OCI-LY3 (cell line): ENCODE results near the gene RBM23.

Experiments
- EZH2phosphoT487 ChIP-seq: fragments of 200-600 bp; shearing (Covaris generic); IDR thresholded peaks from 2 replicates; pipeline ENCODE4 v1.6.1; 2018; ENCODE audit warnings: antibody characterized with exemption, mixed run types, low read depth
- TF ChIP-seq, protein P1 (sequence below): fragments of 200-600, 300-600 bp; sonication (generic); IDR thresholded peaks from 2 replicates; pipeline ENCODE4 v1.5.1; 2014; ENCODE audit warnings: antibody characterized with exemption, low read length, low read depth

DNA sequence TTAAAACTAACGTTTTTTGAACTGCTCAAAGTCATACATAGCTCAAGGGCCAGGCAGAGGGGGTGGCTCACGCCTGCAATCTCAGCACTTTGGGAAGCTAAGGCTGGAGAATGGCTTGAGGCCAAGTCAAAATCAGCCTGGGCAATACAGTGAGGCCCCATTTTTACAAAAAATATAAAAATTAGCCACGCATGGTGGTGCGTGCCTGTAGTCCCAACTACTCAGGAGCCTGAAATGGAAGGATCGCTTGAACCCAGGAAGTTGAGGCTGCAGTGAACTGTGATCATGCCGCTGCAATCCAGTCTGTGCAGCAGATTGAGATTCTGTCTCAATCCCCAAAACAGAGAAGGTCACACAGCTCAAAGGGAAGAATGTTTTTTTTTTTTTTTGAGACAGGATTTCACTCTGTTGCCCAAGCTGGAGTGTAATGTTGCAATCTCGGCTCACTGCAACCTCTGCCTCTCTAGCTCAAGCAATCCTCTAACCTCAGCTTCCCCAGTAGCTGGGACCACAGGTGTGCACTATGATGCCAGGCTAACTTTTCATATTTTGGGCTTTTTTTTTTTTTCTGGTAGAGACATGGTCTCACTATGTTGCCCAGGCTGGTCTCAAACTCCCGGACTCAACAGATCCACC is 2.9 kb downstream of the RBM23 start:
- TF ChIP-seq, protein P1, sequence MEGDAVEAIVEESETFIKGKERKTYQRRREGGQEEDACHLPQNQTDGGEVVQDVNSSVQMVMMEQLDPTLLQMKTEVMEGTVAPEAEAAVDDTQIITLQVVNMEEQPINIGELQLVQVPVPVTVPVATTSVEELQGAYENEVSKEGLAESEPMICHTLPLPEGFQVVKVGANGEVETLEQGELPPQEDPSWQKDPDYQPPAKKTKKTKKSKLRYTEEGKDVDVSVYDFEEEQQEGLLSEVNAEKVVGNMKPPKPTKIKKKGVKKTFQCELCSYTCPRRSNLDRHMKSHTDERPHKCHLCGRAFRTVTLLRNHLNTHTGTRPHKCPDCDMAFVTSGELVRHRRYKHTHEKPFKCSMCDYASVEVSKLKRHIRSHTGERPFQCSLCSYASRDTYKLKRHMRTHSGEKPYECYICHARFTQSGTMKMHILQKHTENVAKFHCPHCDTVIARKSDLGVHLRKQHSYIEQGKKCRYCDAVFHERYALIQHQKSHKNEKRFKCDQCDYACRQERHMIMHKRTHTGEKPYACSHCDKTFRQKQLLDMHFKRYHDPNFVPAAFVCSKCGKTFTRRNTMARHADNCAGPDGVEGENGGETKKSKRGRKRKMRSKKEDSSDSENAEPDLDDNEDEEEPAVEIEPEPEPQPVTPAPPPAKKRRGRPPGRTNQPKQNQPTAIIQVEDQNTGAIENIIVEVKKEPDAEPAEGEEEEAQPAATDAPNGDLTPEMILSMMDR: no peak
- no peak for TF ChIP-seq EZH2phosphoT487
